ENCODE measurements around the gene LRIT2. TPM values are rescaled to one million over a fixed set of nuclear protein-coding genes. Genes with fewer than 3 reads are reported as not detected.

The LRIT2 gene
- total and polyA plus RNA-seq, 12 donors, result not detected

DNA sequence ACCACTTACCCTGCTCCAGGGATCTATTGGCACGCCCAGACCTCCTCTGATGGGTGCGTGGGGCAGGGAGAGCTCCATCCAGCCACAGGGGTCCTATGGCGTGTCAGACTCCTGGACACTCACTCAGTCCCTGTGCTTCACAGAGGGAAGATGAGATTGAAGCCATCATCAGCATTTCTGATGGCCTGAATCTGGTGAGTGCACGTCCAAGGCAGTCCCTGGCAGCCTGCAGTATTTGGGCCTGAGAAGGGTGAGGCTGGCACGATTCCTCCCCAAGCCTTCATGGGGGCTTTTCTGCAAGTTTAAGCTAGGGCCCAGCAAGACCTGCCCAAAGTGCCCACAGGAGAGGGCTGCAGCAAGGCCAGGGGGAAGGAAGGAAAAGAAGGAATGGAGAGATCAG is 27.7 kb downstream of the LRIT2 start:
- Histone ChIP-seq H3K9me3 (replicated peaks in 1 of 3) (no peaks in the 10 kb centered on the region), H3K27ac (no peak overlapping the region), H3K36me3 (replicated peaks in 1 of 2) (no peaks in the 10 kb centered on the region), H3K27me3 (peaks cover 24% of the 10 kb centered on the region), H3K4me3 (no peak overlapping the region), H3K4me1 (replicated peaks in 1 of 2) (peaks cover 8% of the 10 kb centered on the region in 2 donors)
- no peak for DNase-seq
- 85 to 91% (median 87%) methylated on average over 4 to 5 of the region's 5 CpGs for WGBS, 4 donors
- intact Hi-C loops (cut with DNase I), result no loop called here
- TF ChIP-seq CTCF (IDR thresholded peaks at IDR 0.05) (no peak), POLR2A (IDR thresholded peaks at IDR 0.05) (no peak)

DNA sequence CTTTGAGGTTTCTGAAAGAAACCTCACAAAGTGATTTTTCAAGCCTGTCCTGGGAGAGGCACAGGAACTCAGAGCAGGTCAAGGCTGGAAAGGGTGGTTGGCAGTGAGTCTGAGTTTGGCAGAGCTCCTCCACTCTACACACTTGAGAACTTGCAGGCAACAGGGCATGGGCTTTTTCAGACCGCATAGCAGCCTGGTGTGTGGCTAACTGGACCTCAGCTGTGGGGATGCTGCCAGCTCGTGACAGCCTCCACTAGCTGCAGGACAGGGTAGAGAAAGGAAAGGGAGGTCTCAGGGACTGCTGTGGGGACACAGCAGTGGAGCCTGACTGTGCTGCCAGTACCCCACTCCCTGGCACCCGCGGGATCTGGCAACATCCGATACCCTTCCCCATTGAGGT is 28.4 kb downstream of the LRIT2 start:
- Histone ChIP-seq H3K4me3 (no peak overlapping the region), H3K27ac (no peak overlapping the region)
- peak in 2 of 7 donors; percentile 24 to 47 for DNase-seq

GRCh38 chr10:84196083-84196482 is 29.3 kb downstream of the LRIT2 start:
- Histone ChIP-seq H3K27me3 (peaks cover 24% of the 10 kb centered on the region), H3K36me3 (replicated peaks in 1 of 2) (no peaks in the 10 kb centered on the region), H3K27ac (no peak overlapping the region), H3K4me3 (no peak overlapping the region), H3K4me1 (replicated peaks in 1 of 2) (peaks cover 8% of the 10 kb centered on the region in 2 donors), H3K9me3 (replicated peaks in 1 of 3) (no peaks in the 10 kb centered on the region)
- DNase-seq, result no peak
- no peak for TF ChIP-seq POLR2A (IDR thresholded peaks at IDR 0.05)
- no peak for TF ChIP-seq CTCF (IDR thresholded peaks at IDR 0.05)
- WGBS, 4 donors, result 46 to 67% (median 48%) methylated on average over 3 to 4 of the region's 4 CpGs
- intact Hi-C loops (cut with DNase I), result no loop called here

More for the DNA sequence above, 28.4 kb downstream of the LRIT2 start:
- 44 to 73% (median 67%) methylated on average over 4 to 5 of the region's 5 CpGs for WGBS, 4 donors
- intact Hi-C loops (cut with DNase I), result no loop called here
- Histone ChIP-seq H3K36me3 (replicated peaks in 1 of 2) (no peaks in the 10 kb centered on the region), H3K27me3 (peaks cover 24% of the 10 kb centered on the region), H3K4me1 (replicated peaks in 1 of 2) (peaks cover 8% of the 10 kb centered on the region in 2 donors), H3K9me3 (replicated peaks in 1 of 3) (no peaks in the 10 kb centered on the region)
- no peak for TF ChIP-seq POLR2A (IDR thresholded peaks at IDR 0.05)
- TF ChIP-seq CTCF (IDR thresholded peaks at IDR 0.05), result no peak

DNA sequence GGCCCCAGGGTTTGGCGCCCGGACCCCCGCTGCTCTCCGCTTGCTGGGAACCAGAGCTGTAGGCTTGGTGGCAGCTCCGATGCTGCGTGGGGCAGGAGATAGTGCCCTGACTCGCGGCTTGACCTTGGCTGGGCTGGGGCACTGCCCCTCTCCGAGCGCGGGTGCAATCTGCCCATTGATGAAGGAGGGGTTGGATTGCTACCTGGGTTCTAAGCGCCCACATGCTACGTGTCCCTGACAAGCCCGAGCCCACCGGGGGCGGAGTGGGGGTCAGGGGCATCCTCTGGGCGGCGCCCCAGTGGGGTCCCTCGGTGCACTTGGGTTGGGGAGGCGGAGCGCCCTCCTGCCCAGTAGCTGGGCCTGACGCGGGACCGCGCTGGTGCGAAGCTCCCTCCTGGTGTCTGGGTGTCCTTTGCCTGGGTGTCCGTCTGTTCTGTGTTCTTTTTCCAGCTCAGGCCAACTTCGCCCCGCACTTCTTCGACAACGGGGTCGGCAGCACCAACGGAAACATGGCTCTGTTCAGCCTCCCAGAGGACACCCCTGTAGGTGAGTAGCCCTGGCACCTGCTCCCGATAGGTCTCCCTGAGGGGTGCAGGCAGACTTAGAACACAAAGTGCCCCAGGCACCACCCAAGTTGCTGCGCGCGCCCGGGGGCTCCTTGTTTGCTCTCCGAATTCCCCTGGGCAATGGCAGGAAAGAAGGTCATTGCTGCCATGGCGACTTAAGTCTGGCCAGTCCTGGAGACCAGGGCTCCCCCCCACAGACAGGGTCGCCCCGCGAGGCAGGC is 30.1 kb downstream of the LRIT2 start:
- peaks cover 8% of the 10 kb centered on the region in 2 donors for H3K4me1 ChIP-seq (replicated peaks in 1 of 2)
- no peaks in the 10 kb centered on the region for H3K36me3 ChIP-seq (replicated peaks in 1 of 2)
- H3K4me3 ChIP-seq, result no peak overlapping the region
- WGBS, 4 donors, result 16 to 49% (median 22%) methylated on average over 9 to 43 of the region's 43 CpGs
- DNase-seq, result no peak
- no peaks in the 10 kb centered on the region for H3K9me3 ChIP-seq (replicated peaks in 1 of 3)
- peaks cover 24% of the 10 kb centered on the region for H3K27me3 ChIP-seq
- TF ChIP-seq CTCF (IDR thresholded peaks at IDR 0.05) (no peak), POLR2A (IDR thresholded peaks at IDR 0.05) (no peak)
- intact Hi-C loops (cut with DNase I), result no loop called here
- no peak overlapping the region for H3K27ac ChIP-seq

All from adrenal gland (tissue), 12 donors.